ENCODE results near the gene MAPKAP1.
A peak's percentile ranks its signal among the peaks of the same experiment; 100 is the strongest.
"Not testable (repeated sequence)": the region's sequence is repeated elsewhere in the genome, so short reads cannot be mapped to it uniquely, and the experiment has no call there.

The MAPKAP1 gene

DNA sequence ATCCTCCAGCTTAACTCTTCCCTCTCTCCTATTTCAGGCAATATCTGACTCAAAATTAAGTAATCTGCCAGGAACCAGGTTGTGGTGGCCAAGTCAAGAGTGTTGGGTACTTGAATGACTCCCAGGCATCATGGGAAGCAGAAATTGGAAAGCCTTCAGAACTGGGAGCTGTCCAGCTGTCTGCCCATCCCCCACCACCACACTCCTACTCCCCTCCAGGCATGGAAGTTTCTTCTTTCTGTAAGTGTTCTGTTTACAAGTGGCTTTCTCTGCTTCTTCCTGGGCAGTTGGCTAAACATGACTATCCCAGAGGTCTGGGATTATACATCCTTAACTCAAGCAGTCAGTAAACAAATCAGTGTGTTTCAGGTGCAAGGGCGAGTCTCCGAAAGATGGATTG, 25.6 kb upstream of the MAPKAP1 start:
- DNase-seq (ENCODE audit: low read depth in 4 of 4, low spot score in 1 of 4) = no peak

DNA sequence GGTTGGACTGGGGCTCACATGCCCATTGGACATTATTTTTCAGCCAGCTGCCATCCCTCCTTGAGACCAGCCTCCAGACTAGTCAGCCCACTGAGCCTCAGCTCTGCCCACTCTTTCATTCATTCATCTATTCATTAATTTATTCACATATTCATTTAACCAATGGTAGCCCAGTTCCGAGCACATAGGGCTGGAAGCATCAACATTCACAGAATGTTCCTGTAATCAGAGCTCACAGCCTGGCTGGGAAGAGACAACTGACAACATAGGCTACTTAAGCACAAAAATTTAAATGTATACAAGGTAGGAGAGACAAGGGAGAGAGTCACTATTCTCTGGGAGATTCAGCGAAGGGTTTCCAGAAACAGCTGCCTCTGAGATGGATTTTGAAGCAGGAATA, 23.2 kb upstream of the MAPKAP1 start:
- DNase-seq (ENCODE audit: low read depth in 4 of 4, low spot score in 1 of 4) = no peak

DNA sequence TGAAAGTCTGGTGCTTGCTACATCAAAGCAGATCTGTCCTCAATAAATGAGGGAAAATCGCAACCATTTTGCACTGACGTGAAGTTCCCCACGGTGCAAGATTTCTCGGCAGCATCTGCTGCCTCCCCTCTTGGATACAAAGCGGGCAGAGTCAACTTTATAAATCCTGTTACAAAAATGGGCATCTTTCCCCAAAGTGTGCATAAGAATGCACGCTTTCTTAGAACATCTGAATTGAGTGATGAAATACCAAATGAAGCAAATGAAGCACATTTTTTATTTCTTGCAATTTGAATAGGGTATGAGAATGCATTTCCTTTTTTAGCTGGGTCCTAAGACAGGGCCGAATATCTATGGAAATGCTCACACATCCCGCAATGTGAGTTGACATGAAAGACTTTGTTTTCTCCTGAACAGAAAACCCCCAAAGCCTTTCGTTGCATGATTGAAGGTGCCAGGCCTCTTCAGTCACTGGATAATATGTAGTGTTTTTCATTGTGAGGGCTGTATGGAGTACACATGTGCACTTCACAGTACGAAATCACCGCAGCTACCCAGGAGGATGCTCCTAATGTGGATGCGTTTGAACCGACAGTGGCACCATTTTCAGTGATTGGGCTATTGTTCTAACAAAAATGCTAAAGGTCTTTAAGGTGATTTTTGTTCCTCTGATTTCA, 19.6 kb upstream of the MAPKAP1 start:
- no peak for DNase-seq (ENCODE audit: low read depth in 4 of 4, low spot score in 1 of 4)

- no peak for DNase-seq (ENCODE audit: low read depth in 4 of 4, low spot score in 1 of 4)
Observed at GRCh38 chr9:125707472-125707804, 430 bp upstream of the MAPKAP1 start.

DNA sequence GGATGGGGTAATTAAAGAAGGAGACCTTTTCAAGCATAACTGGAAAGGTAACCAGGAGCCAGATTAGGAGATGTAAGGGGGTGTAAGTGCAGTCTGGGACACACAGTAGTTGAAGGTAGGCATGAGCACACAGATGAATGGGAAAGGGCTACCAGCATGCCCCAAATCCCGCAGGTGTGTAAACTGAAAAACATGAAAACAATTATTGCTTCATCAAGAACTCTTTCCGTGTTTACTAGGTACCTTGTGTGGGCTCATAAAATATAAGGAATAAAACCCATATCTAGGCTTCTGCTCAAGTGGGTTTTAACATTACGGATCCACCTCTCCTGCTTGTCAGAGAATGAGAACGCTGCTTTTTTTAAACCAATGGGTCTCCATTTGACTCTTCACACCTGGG, 1.1 kb downstream of the MAPKAP1 start:
- no peak for DNase-seq (ENCODE audit: low read depth in 4 of 4, low spot score in 1 of 4)

GRCh38 chr9:125703662-125704061, 3.3 kb downstream of the MAPKAP1 start:
- DNase-seq (ENCODE audit: low read depth in 4 of 4, low spot score in 1 of 4) = no peak

DNA sequence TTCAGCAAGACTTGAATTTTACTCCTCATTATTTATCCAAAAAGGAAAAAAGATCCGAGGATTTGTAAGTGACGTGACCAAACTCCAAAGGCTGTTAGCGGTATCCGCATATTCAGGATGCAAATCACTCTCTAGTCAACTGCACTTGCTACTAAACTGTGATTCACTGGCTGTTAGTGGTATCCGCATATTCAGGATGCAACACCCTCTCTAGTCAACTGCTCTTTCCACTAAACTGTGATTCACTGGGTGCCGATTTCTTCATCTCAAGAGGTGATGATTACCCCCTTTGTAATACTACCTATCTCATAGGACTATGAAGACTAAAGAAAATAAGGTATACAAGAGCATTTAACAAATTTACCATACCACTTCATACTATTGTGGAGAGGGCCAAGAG, 5.7 kb downstream of the MAPKAP1 start:
- DNase-seq (ENCODE audit: low read depth in 4 of 4, low spot score in 1 of 4) = no peak

DNA sequence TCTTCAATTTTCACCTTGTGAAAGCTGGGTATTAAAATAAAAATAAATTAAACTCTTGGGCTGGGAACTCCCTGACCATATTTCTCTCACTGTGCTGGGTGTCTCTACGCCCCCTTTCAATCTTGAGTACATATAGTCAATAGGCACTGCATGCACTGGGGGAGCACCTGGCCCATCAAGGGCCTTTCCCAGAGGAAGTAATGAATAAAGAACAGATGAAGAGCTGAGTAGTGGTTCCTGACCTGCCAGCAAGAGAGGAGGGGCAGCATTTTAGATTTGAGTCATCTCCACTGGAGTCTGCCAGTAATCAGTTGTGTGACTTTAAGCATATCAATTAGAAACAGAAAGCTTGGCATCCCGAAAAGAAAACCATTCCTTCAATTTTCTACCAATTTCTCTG, 6.2 kb downstream of the MAPKAP1 start:
- DNase-seq (ENCODE audit: low read depth in 4 of 4, low spot score in 1 of 4) = peak in 2 of 4 experiments; percentile 15 to 33

- no peak for DNase-seq (ENCODE audit: low read depth in 4 of 4, low spot score in 1 of 4)
Observed at GRCh38 chr9:125699870-125700269, 7.1 kb downstream of the MAPKAP1 start.

GRCh38 chr9:125696106-125696647, 10.8 kb downstream of the MAPKAP1 start:
- DNase-seq (ENCODE audit: low read depth in 4 of 4, low spot score in 1 of 4) = no peak

- DNase-seq (ENCODE audit: low read depth in 4 of 4, low spot score in 1 of 4) = not testable (repeated sequence)
Observed at GRCh38 chr9:125695548-125695947, 11.5 kb downstream of the MAPKAP1 start.

DNA sequence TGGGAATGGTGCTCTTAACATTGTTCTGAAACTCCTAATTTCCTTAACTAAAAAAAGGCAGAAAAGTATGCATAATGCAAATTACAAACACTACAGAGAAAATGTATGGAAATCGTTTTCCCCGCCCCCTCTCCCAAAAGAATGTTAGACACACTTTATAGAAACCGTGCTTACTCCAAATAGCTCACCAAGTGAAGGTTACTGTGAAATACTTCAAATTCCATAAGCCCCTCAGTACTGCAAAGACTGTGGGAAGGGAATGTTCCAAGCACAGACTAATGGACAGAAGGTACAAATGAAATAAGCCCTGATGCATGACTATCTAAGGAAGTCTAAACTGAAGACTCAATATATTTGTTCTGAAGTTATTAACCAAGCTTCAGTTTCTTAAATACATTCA, 12.5 kb downstream of the MAPKAP1 start:
- no peak for DNase-seq (ENCODE audit: low read depth in 4 of 4, low spot score in 1 of 4)

DNA sequence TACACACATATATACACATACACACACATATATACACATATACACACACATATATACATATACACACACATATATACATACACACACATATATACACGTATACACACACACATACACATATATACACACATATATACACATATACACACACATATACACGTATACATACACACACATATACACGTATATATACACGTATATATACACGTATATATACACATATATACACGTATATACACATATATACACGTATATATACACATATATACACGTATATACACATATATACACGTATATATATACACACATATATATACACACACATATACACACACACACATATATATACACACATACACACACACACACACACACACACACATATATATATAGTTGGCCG, 13.5 kb downstream of the MAPKAP1 start:
- not testable (repeated sequence) for DNase-seq (ENCODE audit: low read depth in 4 of 4, low spot score in 1 of 4)

DNA sequence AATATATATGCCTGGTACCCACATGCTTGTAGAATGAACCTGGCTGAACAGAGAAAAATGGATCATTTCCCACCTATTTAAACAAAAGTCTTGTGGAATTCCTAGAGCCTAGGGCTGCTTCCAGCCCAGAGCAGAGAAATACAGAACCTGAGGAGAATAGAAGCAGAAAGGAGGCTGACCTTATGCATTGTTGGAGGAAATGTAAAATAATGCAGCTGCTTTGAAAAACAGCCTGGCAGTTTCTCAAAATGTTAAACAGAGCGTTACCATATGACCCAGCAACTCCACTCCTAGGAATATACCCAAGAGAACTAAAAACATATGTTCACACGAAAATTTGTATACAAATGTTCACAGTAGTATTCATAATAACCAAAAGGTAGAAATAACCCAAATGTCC, 15.1 kb downstream of the MAPKAP1 start:
- DNase-seq (ENCODE audit: low read depth in 4 of 4, low spot score in 1 of 4) = no peak

GRCh38 chr9:125690679-125691078, 16.3 kb downstream of the MAPKAP1 start:
- no peak for DNase-seq (ENCODE audit: low read depth in 4 of 4, low spot score in 1 of 4)

DNA sequence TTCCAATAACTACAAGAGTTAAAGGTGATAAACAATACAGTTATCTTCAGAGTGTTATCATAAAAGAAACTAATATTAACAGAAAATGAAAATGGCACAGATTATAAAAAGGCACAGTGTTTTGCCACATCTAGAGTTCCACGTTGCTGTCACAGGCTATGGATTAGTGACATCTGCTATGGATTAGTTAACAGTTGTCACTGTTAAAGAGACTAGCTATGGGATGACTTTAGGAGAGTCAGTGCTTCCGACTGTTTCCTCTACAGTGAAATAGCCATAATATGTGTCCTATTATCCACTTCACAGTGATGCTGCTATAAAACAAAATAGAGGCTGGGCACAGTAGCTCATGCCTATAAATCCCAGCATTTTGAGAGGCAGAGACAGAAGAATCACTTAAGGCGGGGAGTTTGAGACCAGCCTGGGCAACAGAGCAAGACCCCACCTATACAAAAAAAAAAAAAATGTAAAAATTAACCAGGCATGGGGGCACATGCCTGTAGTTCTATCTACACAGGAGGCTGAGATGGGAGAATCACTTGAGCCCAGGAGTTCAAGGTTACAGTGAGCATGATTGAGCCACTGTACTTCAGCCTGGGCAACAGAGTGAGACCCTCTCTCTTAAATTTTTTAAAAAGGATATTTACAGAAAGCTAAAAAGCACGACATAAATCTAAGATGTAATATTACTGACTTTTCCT, 19.7 kb downstream of the MAPKAP1 start:
- DNase-seq (ENCODE audit: low read depth in 4 of 4, low spot score in 1 of 4) = no peak

DNA sequence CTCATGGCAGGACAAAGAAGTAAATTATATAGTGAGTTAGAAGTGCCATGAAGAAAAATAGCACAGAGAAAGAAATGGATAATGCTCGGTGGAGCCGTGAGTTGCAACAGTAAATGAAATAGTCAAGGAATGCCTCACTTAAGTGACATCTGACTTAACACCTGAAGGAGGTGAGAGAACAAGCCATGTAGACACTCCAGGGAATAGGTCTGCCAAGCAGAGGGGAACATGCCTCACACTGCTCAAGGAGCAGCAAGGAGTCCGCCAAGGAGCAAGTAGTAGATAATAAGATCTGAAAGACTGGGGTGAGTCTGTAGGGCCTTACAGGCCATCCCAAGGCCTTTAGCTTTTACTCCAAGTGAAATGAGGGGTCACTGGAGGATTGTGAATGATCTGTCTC, 21.8 kb downstream of the MAPKAP1 start:
- DNase-seq (ENCODE audit: low read depth in 4 of 4, low spot score in 1 of 4) = no peak

DNA sequence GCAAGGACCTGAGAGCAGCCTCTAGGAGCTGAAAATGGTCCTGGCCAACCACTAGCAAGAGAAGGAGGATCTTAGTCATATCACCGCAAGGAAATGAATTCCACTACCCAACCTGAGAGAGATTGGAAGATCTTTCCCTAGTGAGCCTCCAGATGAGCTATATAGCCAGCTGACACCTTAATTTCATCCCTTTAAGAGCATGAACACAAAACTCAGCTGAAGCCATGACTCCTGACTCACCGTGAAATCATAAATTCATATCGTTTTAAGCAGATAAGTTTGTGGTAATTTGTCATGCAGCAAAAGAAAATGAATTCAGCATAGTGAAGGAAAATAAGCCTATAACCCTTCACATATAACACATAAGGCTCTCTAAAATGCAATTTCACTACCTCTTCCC, 23.5 kb downstream of the MAPKAP1 start:
- DNase-seq (ENCODE audit: low read depth in 4 of 4, low spot score in 1 of 4) = no peak

- DNase-seq (ENCODE audit: low read depth in 4 of 4, low spot score in 1 of 4) = no peak
Observed at GRCh38 chr9:125682340-125682739, 24.7 kb downstream of the MAPKAP1 start.

DNA sequence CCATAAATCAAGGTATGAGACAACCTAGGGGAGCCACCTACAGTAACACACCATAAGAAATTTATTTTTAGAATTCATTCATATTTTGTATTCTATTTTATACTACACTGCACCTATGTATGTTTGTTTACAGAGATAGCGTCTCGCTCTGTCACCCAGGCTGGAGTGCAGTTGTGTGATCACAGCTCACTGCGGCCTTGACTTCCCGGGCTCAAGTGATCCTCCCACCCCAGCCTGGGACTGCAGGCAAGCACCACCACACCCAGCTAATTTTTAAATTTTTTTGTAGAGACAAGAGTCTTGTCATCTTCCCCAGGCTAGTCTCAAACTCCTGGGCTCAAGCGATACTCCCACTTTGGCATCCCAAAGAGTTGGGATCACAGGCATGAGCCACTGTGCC, 25.4 kb downstream of the MAPKAP1 start:
- DNase-seq (ENCODE audit: low read depth in 4 of 4, low spot score in 1 of 4) = no peak

DNA sequence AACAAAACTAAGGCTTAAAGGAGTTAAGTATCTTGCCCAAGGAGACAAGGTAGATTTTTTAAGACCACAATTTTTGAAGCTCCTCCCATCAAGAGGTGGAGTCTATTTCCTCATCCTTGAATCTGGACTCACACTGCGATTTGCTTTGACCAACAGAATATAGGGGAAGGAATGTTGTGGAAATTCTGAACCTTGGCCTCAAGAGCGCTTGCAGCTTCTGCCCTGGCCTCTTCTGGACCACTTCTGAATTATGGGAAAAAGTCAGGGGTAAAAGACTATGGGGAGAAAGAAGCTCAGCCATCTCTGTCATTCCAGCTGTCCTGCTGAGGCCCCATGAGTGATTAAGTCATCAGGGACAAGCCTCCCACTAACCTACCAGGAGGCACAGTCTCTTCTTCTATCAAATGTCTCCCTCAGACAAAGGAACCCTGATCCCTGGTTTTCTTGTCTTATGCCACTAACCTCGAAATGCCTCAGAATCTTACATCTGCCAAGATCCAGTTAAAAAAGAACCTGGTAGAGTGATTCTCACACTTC, 25.9 kb downstream of the MAPKAP1 start:
- DNase-seq (ENCODE audit: low read depth in 4 of 4, low spot score in 1 of 4) = no peak

- no peak for DNase-seq (ENCODE audit: low read depth in 4 of 4, low spot score in 1 of 4)
Observed at GRCh38 chr9:125680445-125680844, 26.6 kb downstream of the MAPKAP1 start.

Data from stimulated activated CD4-positive, alpha-beta T cell treated with anti-CD3 and anti-CD28 coated beads, Interleukin-1b, Interleukin-23, amount 100 ng/mL, for 24 hours (primary cell).